Ascending aorta (tissue), 2 donors: ENCODE results near the gene CHPF. TPM values are rescaled to one million over a fixed set of nuclear protein-coding genes. Genes with fewer than 3 reads are reported as not detected.

Experiments
- DNase-seq, 2 donors: peaks; one replicate each; pipeline ENCODE4 v3.0.0-alpha.2; 2019; ENCODE audit warnings: low spot score in 2 of 2
- H3K27ac ChIP-seq, 2 donors: fragments of 200-600 bp; sonication (generic); one replicate each; pipeline ENCODE4 v1.5.1; 2016 to 2017; ENCODE audit warnings: mild to moderate bottlenecking in 1 of 2
- H3K27me3 ChIP-seq: fragments of 200-600 bp; sonication (generic); one replicate; pipeline ENCODE4 v1.5.1; 2017
- H3K36me3 ChIP-seq, 2 donors: fragments of 200-600 bp; sonication (generic); one replicate each; pipeline ENCODE4 v1.5.1; 2016
- H3K4me1 ChIP-seq, 2 donors: fragments of 200-600 bp; sonication (generic); one replicate each; pipeline ENCODE4 v1.5.1; 2016 to 2017; ENCODE audit warnings: mild to moderate bottlenecking in 1 of 2
- H3K4me3 ChIP-seq, 2 donors: fragments of 200-600 bp; sonication (generic); one replicate each; pipeline ENCODE4 v1.5.1; 2016 to 2017; ENCODE audit warnings: mild to moderate bottlenecking in 1 of 2
- H3K9me3 ChIP-seq, 2 donors: fragments of 200-600 bp; sonication (generic); one replicate each; pipeline ENCODE4 v1.5.1; 2016
- CTCF ChIP-seq, 3 experiments: fragments of 200-600 bp in 2 of 3; fragments of 450-650 bp in 1 of 3; sonication (generic) in 2 of 3; IDR thresholded peaks; one replicate each; pipeline ENCODE4 v1.5.1; 2016 to 2019; ENCODE audit warnings: antibody characterized with exemption in 3 of 3, mild to moderate bottlenecking in 1 of 3, moderate library complexity in 1 of 3
- intact Hi-C: fragments of 100-400 bp; cut with DNase I; formaldehyde crosslinking; loops from one replicate; pipeline ENCODE4 v1.15.1; 2023
- total RNA-seq: library from RNA; depleted of rRNA; stranded (reverse); fragments of >200 nt; gene quantifications from one replicate; pipeline ENCODE4 v1.1.0, GENCODE V29; 2016

The CHPF gene
- total RNA-seq, 1 donor from 2014 or later = 249 TPM

GRCh38 chr2:219540784-219541504 lies 2.7 kb downstream of the CHPF start:
- Histone ChIP-seq H3K27ac (no peak overlapping the region), H3K36me3 (peaks cover 26 to 36% of the 10 kb centered on the region in 2 donors), H3K4me3 (no peak overlapping the region), H3K27me3 (no peaks in the 10 kb centered on the region), H3K4me1 (peaks cover 8 to 24% of the 10 kb centered on the region in 2 donors), H3K9me3 (no peaks in the 10 kb centered on the region)
- no peak for DNase-seq
- intact Hi-C loops = loop anchor here (10.0 kb wide), 1 partner anchor 266 kb away; the partner anchor contains the start of gene DNAJB2
- no peak for TF ChIP-seq CTCF (IDR thresholded peaks at IDR 0.05)

- no peak for TF ChIP-seq CTCF (IDR thresholded peaks at IDR 0.05)
- DNase-seq = no peak
- Histone ChIP-seq H3K9me3 (no peaks in the 10 kb centered on the region), H3K27ac (no peak overlapping the region), H3K27me3 (no peaks in the 10 kb centered on the region), H3K4me3 (no peak overlapping the region), H3K4me1 (peaks cover 8 to 24% of the 10 kb centered on the region in 2 donors), H3K36me3 (peaks cover 26 to 36% of the 10 kb centered on the region in 2 donors)
- intact Hi-C loops = loop anchor here (10.0 kb wide), 2 partner anchors 245 to 265 kb away; partner anchors contain the start of gene DNAJB2
Observed at GRCh38 chr2:219539926-219540678, 3.5 kb downstream of the CHPF start.

DNA sequence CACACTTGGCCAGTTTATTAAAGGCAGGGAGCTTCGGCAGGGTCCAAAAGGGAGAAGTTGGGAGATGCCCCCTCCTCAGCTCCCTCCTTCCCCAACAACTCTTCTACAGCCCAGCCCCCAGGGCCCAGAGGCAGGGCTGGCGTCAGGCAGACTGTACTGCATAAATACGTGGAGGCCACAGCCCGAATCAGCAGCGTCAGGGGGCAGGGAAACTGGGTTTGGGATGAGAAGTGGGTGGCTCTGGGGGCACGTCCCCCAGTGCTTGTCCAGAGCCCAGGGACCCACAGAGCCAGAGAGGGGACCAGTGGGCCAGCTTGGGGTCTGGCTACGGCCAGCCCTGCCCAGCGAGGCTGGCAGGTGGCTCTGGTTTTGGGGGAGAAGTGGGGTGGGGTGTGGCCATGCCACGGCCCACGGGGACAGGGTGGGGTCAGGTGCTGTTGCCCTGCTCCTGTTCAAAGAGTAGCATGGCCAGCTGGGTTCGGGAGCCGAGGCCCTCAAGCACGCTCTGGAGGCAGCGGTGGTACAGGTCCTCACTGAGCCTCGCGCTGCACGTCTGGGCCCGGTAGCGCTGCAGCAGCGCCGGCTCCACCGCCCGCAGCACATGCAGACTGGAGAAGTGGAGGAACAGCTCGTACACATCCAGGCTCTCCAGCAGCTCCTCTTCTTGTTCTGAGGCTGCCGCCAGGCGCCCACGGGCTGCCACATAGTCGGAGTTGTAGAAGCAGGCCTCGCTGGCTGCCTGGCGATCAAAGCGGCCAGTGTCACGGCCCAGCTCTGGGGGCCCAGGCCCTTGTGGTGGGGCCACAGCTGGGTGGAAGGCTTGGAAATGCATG lies 4.4 kb downstream of the CHPF start:
- no peaks in the 10 kb centered on the region for H3K27me3 ChIP-seq
- peaks cover 8 to 18% of the 10 kb centered on the region in 2 donors for H3K4me1 ChIP-seq
- no peak for TF ChIP-seq CTCF (IDR thresholded peaks at IDR 0.05)
- no peak overlapping the region for H3K27ac ChIP-seq
- H3K4me3 ChIP-seq = no peak overlapping the region
- no peaks in the 10 kb centered on the region for H3K9me3 ChIP-seq
- DNase-seq = no peak
- intact Hi-C loops = loop anchor here (10.0 kb wide), 1 partner anchor 244 kb away; no protein-coding TSS in a partner anchor
- H3K36me3 ChIP-seq = peaks cover 26 to 36% of the 10 kb centered on the region in 2 donors

- Histone ChIP-seq H3K27ac (no peak overlapping the region), H3K27me3 (no peaks in the 10 kb centered on the region), H3K4me3 (no peak overlapping the region), H3K36me3 (peaks cover 26 to 36% of the 10 kb centered on the region in 2 donors), H3K4me1 (peaks cover 8 to 16% of the 10 kb centered on the region in 2 donors), H3K9me3 (no peaks in the 10 kb centered on the region)
- DNase-seq = no peak
- no peak for TF ChIP-seq CTCF (IDR thresholded peaks at IDR 0.05)
- intact Hi-C loops = loop anchor here (10.0 kb wide), 1 partner anchor 244 kb away; no protein-coding TSS in a partner anchor
Observed at GRCh38 chr2:219538504-219538951, 5.1 kb downstream of the CHPF start.
